ENCODE data around the gene CLEC2D.
"Not testable (repeated sequence)": the region's sequence is repeated elsewhere in the genome, so short reads cannot be mapped to it uniquely, and the experiment has no call there.

Gene CLEC2D

GRCh38 chr12:9701380-9702154 is 32.1 kb downstream of the CLEC2D start:
- no peak for DNase-seq

- no peak for DNase-seq
Observed at GRCh38 chr12:9702255-9702654, 32.7 kb downstream of the CLEC2D start.

GRCh38 chr12:9704561-9704960 is 35.0 kb downstream of the CLEC2D start:
- not testable (repeated sequence) for DNase-seq

- DNase-seq = no peak
Observed at GRCh38 chr12:9706086-9706685, 36.7 kb downstream of the CLEC2D start.

GRCh38 chr12:9707356-9707755 is 37.8 kb downstream of the CLEC2D start:
- no peak for DNase-seq

GRCh38 chr12:9707864-9708808 is 38.6 kb downstream of the CLEC2D start:
- DNase-seq = peak; percentile 1

GRCh38 chr12:9708853-9709252 is 39.3 kb downstream of the CLEC2D start:
- no peak for DNase-seq

- no peak for DNase-seq
Observed at GRCh38 chr12:9710584-9711375, 41.3 kb downstream of the CLEC2D start.

- DNase-seq = no peak
Observed at GRCh38 chr12:9711664-9712063, 42.2 kb downstream of the CLEC2D start.

- not testable (repeated sequence) for DNase-seq
Observed at GRCh38 chr12:9713032-9713558, 43.6 kb downstream of the CLEC2D start.

GRCh38 chr12:9717070-9717925 is 47.8 kb downstream of the CLEC2D start:
- no peak for DNase-seq

- DNase-seq = no peak
Observed at GRCh38 chr12:9718968-9719367, 49.5 kb downstream of the CLEC2D start.

GRCh38 chr12:9719790-9720189 is 50.3 kb downstream of the CLEC2D start:
- DNase-seq = no peak

- DNase-seq = no peak
Observed at GRCh38 chr12:9721394-9722092, 52.0 kb downstream of the CLEC2D start.

- no peak for DNase-seq
Observed at GRCh38 chr12:9724023-9724422, 54.5 kb downstream of the CLEC2D start.

- DNase-seq = no peak
Observed at GRCh38 chr12:9725213-9725870, 55.8 kb downstream of the CLEC2D start.

- no peak for DNase-seq
Observed at GRCh38 chr12:9727813-9728212, 58.3 kb downstream of the CLEC2D start.

- no peak for DNase-seq
Observed at GRCh38 chr12:9729082-9729481, 59.6 kb downstream of the CLEC2D start.

GRCh38 chr12:9730011-9730410 is 60.5 kb downstream of the CLEC2D start:
- no peak for DNase-seq

- no peak for DNase-seq
Observed at GRCh38 chr12:9730591-9730990, 61.1 kb downstream of the CLEC2D start.

Measured in NCI-H446 treated with DMSO at 0.1 percent for 48 hours (cell line).